ENCODE data around the gene RELL2. TPM values are rescaled to one million over a fixed set of nuclear protein-coding genes. Genes with fewer than 3 reads are reported as not detected.

The RELL2 gene
- total RNA-seq, 1 experiment from 2014 or later = 9.8 TPM

DNA sequence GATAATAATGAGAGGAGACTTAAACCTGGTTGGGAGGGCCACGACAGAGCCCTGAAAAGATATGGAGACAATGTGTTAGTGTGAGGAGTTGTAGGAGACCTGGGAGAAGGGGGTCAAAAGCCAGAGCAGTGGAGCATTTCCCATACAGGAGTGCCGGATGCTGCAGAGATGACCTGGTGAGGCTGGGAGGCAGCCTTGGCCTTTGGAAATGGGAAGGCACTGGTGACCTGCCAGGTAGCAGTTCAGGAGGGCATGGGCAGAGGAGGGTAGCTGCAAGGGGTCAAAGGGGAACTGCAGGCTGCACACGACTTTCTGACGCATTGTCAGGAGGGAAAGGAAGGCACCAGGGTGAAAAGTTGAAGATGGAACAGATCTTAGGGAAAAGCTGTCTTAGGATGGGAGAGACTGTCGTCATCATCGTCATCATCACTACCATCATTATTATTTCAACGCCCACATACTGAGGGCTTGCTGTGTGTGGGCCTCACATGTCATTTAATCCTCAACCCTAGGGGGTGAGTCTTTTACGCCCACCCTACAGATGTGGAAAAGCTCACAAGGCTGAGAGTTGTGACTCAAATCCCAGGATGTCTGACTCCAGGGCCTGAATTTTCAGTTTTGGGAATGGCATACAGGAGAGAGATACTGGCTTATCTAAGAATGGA, 31.9 kb downstream of the RELL2 start:
- no peak overlapping the region for H4K91ac ChIP-seq (ENCODE audit: insufficient read length, low read depth, low read length)
- peaks cover 24 to 34% of the 10 kb centered on the region in 2 experiments for H3K4me1 Mint-ChIP-seq
- no peak overlapping the region for H2AK5ac ChIP-seq (ENCODE audit: insufficient read length, low read length)
- H3K18ac ChIP-seq (ENCODE audit: insufficient read length, low read depth, low read length) = no peak overlapping the region
- H3K9me3 ChIP-seq (ENCODE audit: control insufficient read depth, low read depth, low read length) = no peaks in the 10 kb centered on the region
- H3T11ph ChIP-seq (ENCODE audit: low read length) = no peak overlapping the region
- H3K9ac ChIP-seq (ENCODE audit: extremely low read depth, insufficient read length, low read length) = no peak overlapping the region
- no peak overlapping the region for H4K8ac ChIP-seq (replicated peaks; ENCODE audit: insufficient read length, low read depth, low read length)
- no peak overlapping the region for H3K56ac ChIP-seq (ENCODE audit: insufficient read length, low read depth, low read length)
- H3K27ac Mint-ChIP-seq = peak overlapping the region in 2 of 3 experiments; percentile 41 to 57; a peak in 3 of 7 replicates
- H3K27me3 Mint-ChIP-seq (ENCODE audit: low read depth) = no peaks in the 10 kb centered on the region
- no peak overlapping the region for H3K23ac ChIP-seq (ENCODE audit: insufficient read length, low read depth, low read length)
- no CpG with 5 or more reads among the region's 8 CpGs for WGBS (ENCODE audit: extremely low coverage, insufficient read length, low lambda C conversion rate)
- H2BK12ac ChIP-seq (ENCODE audit: insufficient read length, low read depth, low read length) = no peak overlapping the region
- H3K4me1 ChIP-seq (ENCODE audit: insufficient read depth, low read length) = peaks cover 2% of the 10 kb centered on the region; the same call in 1 of the 2 replicates
- H2BK15ac ChIP-seq (ENCODE audit: low read depth, low read length) = no peak overlapping the region
- no peaks in the 10 kb centered on the region for H3K23me2 ChIP-seq (ENCODE audit: insufficient read length, low read depth, low read length, poor library complexity, severe bottlenecking)
- H4K5ac ChIP-seq (ENCODE audit: insufficient read length, low read depth, low read length) = no peak overlapping the region
- peaks cover 38 to 54% (median 44%) of the 10 kb centered on the region in 3 experiments for H3K36me3 Mint-ChIP-seq (ENCODE audit: insufficient read depth in 1 of 3, low read depth in 3 of 3)
- no peak overlapping the region for H2BK20ac ChIP-seq (ENCODE audit: low read depth, low read length, poor library complexity, severe bottlenecking)
- H3K4me3 Mint-ChIP-seq = no peak overlapping the region
- no peak overlapping the region for H2BK120ac ChIP-seq (ENCODE audit: low read depth, low read length, poor library complexity, severe bottlenecking)
- no peak overlapping the region for H3K27ac ChIP-seq (ENCODE audit: insufficient read length, low read depth, low read length)
- H3K4ac ChIP-seq (ENCODE audit: low read depth, low read length) = no peak overlapping the region
- DNase-seq = no peak
- no peaks in the 10 kb centered on the region for H3K9me3 Mint-ChIP-seq
- H3K14ac ChIP-seq (ENCODE audit: insufficient read depth, low read length) = no peak overlapping the region
- no peak overlapping the region for H2AFZ ChIP-seq (ENCODE audit: low read length)
- H4K20me1 ChIP-seq (ENCODE audit: control insufficient read depth, insufficient read depth, insufficient read length) = no peaks in the 10 kb centered on the region
- H3K79me1 ChIP-seq (ENCODE audit: insufficient read depth, low read depth, low read length, poor library complexity, severe bottlenecking) = no peaks in the 10 kb centered on the region
- no peak overlapping the region for H2BK5ac ChIP-seq (ENCODE audit: insufficient read length, low read length)
- no peaks in the 10 kb centered on the region for H3K79me2 ChIP-seq (ENCODE audit: insufficient read depth, low read length)
- H3K27me3 ChIP-seq (ENCODE audit: insufficient read depth, low read length) = no peaks in the 10 kb centered on the region
- H3K4me2 ChIP-seq (ENCODE audit: insufficient read depth, insufficient read length, low read length) = no peak overlapping the region
- TF ChIP-seq CTCF (conservative IDR thresholded peaks at IDR 0.05) = no peak
